IPS-NIHi7 (cell line): Measurements from ENCODE around the gene C1D.
"Not testable (repeated sequence)": the region's sequence is repeated elsewhere in the genome, so short reads cannot be mapped to it uniquely, and the experiment has no call there.

Experiments
- DNase-seq: peaks from one replicate; pipeline ENCODE4 v3.0.0; 2012; ENCODE audit warnings: mixed read lengths; ENCODE audit errors: extremely low spot score

Gene C1D

GRCh38 chr2:67999332-67999731 is 63.5 kb downstream of the C1D start:
- no peak for DNase-seq

- no peak for DNase-seq
Measured at GRCh38 chr2:67997903-67998302, 64.9 kb downstream of the C1D start.

- DNase-seq, result no peak
Measured at GRCh38 chr2:67997528-67997900, 65.3 kb downstream of the C1D start.

GRCh38 chr2:67996772-67997527 is 65.9 kb downstream of the C1D start:
- DNase-seq, result no peak

GRCh38 chr2:67994716-67995115 is 68.1 kb downstream of the C1D start:
- no peak for DNase-seq

GRCh38 chr2:67994069-67994468 is 68.7 kb downstream of the C1D start:
- not testable (repeated sequence) for DNase-seq

- DNase-seq, result no peak
Measured at GRCh38 chr2:67993329-67993728, 69.5 kb downstream of the C1D start.

GRCh38 chr2:67991456-67991855 is 71.3 kb downstream of the C1D start:
- DNase-seq, result no peak
